Coronary artery (tissue), 2 donors: ENCODE data around the gene C3orf85.

Experiments
- DNase-seq: peaks from one replicate; pipeline ENCODE4 v3.0.0-alpha.2; 2017; ENCODE audit warnings: low spot score
- H3K27ac ChIP-seq, 2 donors: fragments of 200-600 bp; sonication (generic); one replicate each; pipeline ENCODE4 v1.5.1; 2016 to 2019
- H3K4me3 ChIP-seq: fragments of 200-600 bp; sonication (generic); 2 replicates; pipeline ENCODE4 v1.5.1; 2016; ENCODE audit warnings: mild to moderate bottlenecking, moderate library complexity
- TF ChIP-seq, protein P1 (sequence below): fragments of 200-600 bp; sonication (generic); IDR thresholded peaks from one replicate; pipeline ENCODE4 v1.5.1; 2019; ENCODE audit warnings: antibody characterized with exemption

The C3orf85 gene

DNA sequence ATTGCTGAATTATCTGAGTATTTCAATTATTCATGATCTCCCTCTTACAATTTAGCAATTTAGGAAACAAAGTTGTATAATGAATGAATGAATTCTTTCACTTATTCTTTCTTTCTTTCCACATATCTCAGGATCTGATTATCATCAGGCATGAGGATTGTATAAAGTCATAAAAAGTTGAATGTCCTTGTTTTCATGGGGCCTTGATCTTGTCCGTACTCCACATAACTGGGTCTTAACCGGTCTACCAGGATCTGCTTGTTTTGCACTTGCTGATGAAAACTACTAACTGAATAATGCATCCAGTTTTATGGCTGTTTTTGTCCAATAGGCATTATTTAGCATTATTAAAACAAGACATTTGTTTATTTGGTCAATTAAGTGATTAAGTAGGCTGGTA lies 12.6 kb downstream of the C3orf85 start:
- no peak for DNase-seq
- TF ChIP-seq, protein P1, sequence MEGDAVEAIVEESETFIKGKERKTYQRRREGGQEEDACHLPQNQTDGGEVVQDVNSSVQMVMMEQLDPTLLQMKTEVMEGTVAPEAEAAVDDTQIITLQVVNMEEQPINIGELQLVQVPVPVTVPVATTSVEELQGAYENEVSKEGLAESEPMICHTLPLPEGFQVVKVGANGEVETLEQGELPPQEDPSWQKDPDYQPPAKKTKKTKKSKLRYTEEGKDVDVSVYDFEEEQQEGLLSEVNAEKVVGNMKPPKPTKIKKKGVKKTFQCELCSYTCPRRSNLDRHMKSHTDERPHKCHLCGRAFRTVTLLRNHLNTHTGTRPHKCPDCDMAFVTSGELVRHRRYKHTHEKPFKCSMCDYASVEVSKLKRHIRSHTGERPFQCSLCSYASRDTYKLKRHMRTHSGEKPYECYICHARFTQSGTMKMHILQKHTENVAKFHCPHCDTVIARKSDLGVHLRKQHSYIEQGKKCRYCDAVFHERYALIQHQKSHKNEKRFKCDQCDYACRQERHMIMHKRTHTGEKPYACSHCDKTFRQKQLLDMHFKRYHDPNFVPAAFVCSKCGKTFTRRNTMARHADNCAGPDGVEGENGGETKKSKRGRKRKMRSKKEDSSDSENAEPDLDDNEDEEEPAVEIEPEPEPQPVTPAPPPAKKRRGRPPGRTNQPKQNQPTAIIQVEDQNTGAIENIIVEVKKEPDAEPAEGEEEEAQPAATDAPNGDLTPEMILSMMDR = no peak
- no peak overlapping the region for H3K4me3 ChIP-seq
- H3K27ac ChIP-seq = no peak overlapping the region

DNA sequence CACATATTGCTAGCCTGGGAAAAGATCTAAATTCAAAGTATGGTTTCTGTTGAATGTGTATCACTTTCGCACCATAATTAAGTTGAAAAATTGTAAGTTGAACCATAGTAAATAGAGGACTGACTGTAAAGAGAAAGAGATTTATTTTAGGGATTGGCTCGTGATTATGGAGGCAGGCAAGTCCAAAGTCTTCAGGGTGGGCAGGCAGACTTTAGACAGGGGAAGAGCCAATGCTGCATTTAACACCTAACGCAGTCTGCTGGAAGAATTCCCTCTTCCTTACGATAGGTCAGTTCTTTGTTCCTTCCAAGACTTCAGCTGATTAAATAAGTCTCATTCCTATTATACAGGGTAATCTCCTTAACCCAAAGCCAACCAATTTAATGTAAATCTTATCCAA lies 15.8 kb downstream of the C3orf85 start:
- no peak for DNase-seq
- no peak overlapping the region for H3K27ac ChIP-seq
- TF ChIP-seq, protein P1 = no peak
- H3K4me3 ChIP-seq = no peak overlapping the region

DNA sequence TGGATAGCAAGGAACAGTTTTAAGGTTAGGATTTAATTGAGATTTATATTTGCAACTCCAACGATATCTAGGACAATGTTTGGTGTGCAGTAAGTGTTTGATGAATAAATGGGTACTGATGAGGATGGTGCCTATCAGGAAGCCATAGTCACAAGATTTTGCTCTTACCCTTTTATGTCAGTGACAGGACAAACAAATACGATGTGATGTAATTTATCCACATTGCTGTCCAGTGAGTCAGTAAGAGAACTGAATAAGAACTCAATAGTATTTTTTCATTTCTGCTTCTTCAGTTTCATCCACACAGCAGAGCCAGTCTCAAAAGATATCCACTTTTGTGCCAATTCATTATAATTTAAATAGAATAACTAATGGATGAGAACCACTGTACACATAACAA lies 18.5 kb downstream of the C3orf85 start:
- no peak for DNase-seq
- TF ChIP-seq, protein P1 = no peak
- Histone ChIP-seq H3K27ac (no peak overlapping the region), H3K4me3 (no peak overlapping the region)

DNA sequence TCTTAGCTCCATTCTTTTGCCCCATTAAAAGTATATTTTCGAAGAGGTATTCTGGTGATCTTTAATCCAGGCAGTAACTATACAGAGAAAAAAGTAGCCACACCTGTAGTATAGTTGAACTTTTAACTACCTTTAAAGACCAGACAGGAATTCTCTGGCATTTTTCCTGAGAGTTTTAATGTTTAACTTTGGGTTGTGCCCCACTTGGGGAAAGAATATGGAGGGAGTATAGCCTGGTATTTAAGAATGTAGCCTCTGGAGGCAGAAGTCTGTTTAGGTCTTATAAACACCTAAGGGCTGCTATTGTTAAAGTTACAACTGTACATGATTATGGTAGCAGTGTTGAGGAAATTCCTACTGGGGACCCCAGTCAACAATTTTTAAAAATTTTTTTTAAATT lies 19.3 kb downstream of the C3orf85 start:
- no peak overlapping the region for H3K4me3 ChIP-seq
- TF ChIP-seq, protein P1 = no peak
- no peak for DNase-seq
- no peak overlapping the region for H3K27ac ChIP-seq

DNA sequence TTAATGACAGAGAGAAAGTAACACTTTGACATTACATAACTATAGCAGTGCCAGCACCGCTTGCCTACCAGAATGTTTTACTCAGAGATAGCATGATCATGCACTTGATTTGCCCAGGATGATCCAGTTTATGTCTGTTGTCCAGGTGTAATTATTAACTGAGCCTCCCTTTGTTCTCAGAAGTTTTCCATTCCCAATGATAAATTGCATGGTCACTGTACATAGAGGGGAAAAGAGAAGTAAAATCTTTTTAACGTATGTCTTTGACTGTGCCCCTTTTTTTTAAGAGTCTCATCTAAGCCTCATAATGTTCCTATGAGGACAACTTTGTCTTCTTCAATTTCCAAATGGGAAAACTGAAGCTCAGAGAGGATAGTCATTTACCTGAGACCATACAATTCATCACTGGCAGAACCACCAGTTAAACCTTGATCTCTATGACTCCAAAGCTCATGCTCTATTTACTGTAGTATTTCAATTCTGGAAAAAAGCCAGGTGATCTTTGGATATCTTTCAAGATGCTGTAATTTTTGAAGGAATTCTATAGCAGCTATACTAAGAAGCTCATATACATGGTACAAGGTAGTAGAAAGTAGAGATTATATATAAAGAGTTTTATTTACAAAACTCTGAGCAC lies 25.1 kb downstream of the C3orf85 start:
- Histone ChIP-seq H3K27ac (no peak overlapping the region), H3K4me3 (no peak overlapping the region)
- no peak for DNase-seq
- TF ChIP-seq, protein P1 = no peak

DNA sequence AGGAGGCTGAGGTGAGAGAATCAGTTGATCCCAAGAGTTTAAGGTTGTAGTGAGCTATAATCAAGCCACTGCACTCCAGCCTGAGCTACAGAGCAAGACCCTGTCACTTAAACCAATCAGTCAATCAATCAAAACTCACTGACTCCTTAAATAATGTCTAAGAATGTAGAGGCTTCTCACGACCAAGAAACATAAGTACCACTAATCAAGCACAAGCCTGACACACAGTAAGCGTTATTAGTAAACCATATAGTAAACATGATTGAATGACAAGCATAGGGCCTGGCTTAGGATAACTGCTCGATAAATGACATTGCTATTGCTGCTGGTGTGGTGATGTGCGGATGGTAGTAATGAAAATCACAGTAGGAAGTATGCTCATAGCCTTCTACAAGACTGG lies 29.4 kb downstream of the C3orf85 start:
- H3K27ac ChIP-seq = no peak overlapping the region
- TF ChIP-seq, protein P1 = no peak
- no peak for DNase-seq
- no peak overlapping the region for H3K4me3 ChIP-seq

DNA sequence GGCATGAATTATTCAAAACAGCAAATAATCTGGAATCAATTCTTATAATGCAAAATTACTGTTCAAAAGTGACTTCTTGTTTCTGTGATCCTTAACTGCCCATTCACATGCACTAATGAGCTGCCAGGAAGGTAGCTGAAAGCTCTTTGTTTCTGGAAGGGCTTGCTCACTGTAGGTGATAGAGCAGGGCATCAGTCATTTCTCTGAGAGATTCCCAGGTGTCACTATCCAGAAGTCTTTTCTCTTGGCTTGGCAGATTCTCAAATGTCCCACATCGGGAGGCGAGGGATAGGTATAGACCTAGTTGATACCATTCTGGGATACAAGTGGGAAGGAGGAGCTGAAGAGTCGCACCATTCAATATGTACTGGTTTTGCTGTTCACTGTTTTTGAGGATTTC lies 35.0 kb downstream of the C3orf85 start:
- Histone ChIP-seq H3K27ac (no peak overlapping the region), H3K4me3 (no peak overlapping the region)
- no peak for DNase-seq
- TF ChIP-seq, protein P1 = no peak
